Activated naive CD4-positive, alpha-beta T cell (primary cell): ENCODE data around the gene RELA.

Experiments used
- DNase-seq, 4 experiments: peaks; one replicate each; lab custom pipeline; 2025; lab: John Stamatoyannopoulos, UW

Gene RELA

DNA sequence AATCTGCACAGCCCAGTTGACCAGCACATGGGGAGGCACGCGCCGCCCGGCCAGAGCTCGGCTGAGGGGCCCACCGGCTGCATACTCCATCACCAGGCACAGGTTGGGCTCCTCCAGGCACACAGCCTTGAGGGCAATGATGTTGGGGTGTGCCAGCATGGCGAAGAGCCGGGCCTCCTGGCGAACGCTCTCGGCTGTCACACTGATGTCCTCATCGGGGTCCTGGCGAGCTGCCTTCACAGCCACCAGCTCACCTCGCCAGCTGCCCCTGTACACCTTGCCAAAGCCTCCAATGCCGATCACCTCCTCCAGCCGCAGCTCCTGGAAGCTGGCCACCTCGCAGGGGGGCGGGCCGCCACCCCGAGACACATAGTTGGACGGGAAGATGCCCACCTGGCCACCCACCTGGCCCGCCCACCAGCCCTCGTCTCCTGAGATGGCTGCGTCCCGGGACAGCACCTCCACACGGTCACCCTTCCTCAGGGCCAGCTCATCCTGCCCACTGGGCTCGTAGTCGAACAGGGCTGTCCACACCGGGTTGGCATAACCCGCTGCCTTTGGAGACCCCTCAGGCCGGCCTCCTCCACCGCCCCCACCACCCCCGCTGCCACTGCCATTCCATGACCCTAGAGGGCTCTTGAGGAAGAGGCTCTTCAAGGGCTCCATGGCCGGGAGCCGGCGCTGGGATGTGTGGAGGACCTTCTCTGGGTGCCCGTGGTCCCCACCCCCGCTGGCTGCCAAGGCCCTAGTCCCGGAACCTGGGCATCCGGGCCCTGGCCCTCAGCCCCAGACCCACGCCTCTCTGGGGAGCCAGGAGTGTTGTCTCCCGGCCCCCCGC lies 49.4 kb downstream of the RELA start:
- DNase-seq: no peak

DNA sequence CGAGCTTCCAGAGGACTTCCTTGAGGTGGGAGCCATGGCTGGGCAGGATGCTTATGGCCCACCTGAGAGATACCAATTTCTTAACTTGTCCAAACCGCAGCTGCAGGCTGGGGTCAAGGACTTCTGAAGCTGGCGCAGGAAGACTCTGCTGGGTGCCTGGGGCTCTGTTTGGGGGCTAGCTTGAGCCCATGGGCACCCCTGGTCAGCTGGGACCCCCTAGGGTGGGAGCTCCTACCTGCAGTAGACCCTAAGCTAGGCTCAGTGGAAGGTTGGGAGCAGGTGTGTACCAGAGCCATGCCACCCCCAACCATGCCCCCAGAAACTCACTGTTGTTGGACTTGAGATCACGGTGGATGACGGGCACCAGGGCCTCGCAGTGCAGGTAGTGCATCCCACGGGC lies 50.0 kb downstream of the RELA start:
- no peak for DNase-seq

DNA sequence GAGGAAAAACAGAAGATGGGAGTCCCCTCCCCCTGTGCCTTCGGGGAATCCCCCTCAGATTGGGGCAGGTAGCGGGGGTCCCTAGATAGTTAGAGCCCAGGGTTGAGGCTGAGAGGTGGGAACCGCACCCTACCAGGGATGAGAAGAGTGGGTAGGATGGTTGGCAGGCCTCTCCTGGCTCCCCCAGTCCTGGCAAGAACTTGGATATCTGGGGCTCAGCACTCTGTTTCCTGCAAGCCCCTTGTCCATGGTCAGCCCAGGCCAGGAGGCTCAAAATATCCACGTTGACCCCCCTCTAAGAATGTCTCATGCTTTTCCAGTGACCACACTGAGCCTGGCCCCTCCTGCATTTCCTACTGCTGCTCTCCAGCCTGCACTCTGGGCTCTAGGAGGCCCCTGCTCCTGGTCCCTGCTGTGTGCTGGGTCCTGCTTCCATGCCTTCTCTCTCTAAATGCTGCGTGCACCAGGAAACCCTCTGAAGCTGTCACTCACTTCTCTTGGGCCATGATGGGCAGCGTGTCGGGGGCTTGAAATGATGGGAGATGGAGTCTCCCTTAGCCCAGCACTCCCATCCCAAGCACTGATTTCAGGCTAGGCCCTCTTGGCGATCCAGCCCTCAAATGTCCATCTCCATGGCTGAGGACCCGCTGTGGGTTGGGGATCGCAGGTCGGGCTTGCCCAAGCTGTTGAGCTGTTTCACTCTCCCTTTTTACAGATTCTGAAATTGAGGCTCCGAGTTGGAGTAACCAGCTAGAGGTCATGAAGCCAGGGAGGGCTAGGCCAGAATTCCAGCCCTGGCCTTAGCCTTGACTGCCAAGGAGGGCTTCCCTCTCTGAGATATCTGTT lies 50.7 kb downstream of the RELA start:
- no peak for DNase-seq

DNA sequence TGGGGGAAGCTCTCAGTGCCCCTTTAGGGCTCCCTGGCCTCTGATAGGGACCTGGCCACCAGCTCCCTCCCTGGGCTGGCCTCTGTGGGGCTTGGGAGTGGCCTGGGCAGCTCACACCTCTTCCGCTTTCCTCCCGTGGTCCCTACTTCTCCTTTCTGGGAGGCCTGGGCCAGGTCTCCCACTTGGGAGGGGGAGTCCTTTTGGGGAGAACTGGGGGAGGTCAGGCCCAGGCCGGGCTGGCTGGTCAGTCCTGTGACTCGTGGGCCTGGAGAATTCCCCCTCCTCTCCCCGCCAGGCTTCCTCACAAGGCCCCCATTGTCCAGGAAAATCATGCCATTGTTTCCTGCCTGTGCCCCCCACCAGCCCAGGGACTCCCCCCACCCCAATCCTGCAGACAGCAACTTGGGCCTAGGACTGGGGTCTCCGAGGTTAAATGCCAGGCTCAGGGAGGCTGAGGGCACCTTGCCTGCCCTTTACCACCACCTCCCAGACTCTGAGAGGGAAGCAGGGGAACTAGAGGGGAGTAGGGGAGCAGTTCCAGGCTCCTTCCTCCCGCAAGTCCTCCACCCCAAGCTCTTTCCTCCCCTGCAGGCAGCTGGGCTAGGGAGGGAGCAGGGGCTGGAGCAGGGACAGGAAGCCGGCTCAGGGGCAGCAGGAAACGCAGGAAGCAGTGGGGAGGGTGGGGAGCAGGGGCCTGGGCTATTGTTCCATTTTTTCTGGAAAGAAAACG lies 51.5 kb downstream of the RELA start:
- DNase-seq: no peak

DNA sequence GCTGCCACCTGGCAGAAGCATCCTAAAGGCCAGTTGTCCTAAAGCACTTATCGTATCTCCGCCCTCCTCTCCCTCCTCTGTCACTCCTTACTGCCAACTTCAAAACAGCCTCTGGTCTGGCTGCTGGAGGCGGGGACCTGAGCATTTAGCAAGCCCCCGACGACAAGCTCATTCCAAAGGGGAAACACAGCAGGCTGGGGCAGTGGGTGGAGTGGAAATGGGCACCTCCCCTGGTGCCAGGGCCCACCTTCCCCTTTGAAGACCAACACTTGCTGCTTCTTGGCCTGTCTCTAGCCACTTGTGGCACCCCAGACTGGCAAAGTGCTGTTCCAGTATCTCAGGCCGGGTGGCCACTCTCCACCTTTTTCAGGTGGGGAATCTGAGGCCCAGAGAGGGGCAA lies 52.3 kb downstream of the RELA start:
- DNase-seq: no peak

DNA sequence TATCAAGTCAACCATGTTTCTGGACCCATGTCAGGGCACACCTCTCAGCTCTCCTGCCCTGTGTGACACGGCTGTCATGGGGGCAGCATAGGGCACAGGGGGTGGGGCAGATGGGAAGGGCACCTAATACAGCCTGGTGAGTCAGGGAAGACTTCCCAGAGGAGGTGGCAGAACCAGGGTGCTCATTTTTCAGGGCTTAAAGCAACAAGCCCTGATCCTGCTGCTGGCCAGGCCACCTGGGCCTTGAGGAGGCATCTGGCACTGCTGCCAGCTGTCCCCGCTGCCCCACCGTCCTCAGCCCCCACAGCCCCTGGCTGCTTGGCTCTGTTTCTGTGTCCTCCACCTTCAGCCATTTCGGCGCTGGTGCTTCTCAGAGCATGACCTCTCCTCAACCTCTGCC lies 53.1 kb downstream of the RELA start:
- DNase-seq: no peak

DNA sequence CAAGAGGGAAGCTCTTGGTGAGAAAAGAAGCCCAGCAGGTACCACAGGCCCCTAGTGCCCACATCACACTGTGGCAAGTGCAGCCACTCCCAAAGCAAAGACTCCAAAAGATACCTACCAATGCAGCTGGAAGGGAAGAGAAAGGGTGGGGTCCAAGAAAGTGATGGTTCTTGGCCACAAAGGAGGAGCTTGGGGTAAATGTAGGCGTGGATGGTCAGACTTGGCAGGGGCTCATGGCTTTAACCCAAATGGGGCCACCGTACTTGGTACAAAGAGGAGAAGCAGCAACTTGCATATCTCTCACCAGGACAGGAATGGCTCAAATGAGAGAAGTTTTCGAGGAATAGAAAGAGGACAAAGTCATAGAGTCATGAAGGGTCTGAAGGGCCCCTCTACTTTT lies 53.5 kb downstream of the RELA start:
- DNase-seq: no peak

DNA sequence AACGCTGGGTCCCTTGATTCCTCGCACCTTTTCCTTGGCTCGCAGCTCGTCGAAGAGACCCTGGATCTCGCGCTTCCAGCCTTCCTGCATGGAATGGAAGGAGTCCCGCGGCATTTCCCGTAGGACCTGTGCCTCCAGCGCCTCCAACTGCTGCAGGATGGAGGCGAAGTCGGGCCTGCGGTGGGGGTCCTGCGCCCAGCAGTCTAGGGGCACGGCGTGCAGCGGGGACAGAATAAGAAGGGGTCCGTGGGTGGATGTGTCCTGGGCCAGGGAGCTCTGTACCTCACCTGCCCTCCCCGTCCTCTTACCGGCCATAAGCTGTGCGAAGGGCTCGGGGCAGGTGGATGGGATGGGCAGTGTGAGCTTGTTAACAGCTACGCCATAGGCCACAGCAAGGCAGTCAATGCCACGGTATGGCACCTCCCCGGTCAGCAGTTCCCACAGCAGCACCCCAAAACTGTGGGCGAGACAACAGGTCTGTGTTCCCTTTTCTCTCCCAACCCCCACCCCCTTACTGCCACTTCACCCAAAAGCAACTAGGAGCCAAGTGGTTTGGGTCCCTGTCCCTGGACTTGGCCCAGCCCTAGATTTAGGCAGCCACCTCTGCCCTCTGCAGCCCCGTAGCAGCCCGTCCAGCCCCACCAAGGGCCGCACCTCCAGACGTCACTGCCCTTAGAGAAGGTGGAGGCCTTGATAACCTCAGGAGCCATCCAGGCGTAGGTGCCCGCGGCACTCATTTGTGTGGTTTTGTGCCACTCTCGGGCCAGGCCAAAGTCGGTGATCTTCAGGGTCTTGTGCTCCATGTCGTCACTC lies 54.9 kb downstream of the RELA start:
- DNase-seq: no peak

DNA sequence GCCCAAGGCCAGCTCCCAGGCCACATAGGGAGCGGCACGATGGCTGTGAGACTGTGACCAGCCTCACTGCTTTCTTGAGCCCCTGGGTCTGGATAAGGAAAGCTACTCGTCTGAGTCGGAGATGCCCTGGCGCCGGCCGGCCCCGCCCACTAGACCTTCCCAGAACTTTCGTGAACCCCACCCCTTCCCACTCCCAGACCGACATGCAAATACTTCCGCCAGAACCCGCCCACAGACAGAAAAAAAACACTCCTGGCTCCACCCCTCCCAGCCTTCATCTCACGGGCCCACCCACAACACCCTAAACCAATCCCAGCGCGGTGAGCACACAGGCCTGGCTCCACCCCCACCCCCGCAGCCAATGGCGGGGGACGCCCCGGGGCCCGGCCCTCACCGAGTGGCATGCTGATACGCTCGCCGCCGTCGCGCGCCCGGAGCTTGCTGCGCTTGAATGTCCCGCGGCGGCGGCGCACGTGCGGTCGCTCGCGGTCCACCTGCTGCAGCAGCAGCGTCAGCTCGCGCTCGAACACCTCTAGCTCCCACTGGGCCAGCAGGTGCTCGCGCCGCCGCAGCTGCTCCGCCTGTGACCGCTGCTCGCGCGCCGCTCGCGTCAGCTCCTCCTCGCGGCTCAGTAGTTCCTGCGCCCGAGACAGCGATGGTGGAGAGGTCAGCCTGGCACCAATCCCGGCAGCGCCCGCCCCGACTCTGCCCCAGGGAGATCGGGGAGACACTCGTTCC lies 55.7 kb downstream of the RELA start:
- no peak for DNase-seq

DNA sequence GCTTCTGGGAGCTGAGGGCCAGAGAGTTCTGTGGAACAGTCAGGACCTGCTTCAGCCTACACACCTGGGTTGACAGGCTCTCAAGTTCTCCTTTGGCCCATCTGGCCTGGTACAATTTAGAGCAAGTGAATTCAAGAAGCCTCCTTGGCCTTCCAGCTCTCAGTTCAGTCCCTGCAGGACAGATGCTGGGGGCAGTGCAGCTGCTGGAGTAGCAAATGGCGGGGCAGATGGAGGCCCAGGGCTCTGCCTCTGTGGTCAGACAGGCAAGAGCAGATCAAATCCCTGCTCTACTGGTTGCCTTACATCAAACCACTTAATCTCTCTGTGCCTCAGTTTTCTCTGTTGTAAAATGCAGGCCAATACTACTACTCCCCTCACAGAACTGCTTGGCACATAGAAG lies 58.5 kb downstream of the RELA start:
- no peak for DNase-seq
